H9 (cell line): Measurements from ENCODE around the gene IFNL3. TPM values are rescaled to one million over a fixed set of nuclear protein-coding genes. Genes with fewer than 3 reads are reported as not detected.
"Not testable (repeated sequence)": the region's sequence is repeated elsewhere in the genome, so short reads cannot be mapped to it uniquely, and the experiment has no call there.

Experiments
- DNase-seq: peaks from one replicate; pipeline ENCODE4 v3.0.0-alpha.2; 2017
- H2AFZ ChIP-seq: one replicate; pipeline ENCODE4 v1.6.1; 2013; ENCODE audit warnings: mild to moderate bottlenecking, low read length, control low read depth, moderate library complexity
- H2AK5ac ChIP-seq: 2 replicates; pipeline ENCODE4 v1.6.1; 2013; ENCODE audit warnings: low read length, control low read depth, mixed read lengths; ENCODE audit not compliant: insufficient read length
- H2BK120ac ChIP-seq: one replicate; pipeline ENCODE4 v1.6.1; 2013; ENCODE audit warnings: low read depth, mild to moderate bottlenecking, low read length, control low read depth, inconsistent platforms; ENCODE audit not compliant: poor library complexity, severe bottlenecking
- H2BK12ac ChIP-seq: 2 replicates; pipeline ENCODE4 v1.6.1; 2013; ENCODE audit warnings: low read length, control low read depth, mixed read lengths, low read depth; ENCODE audit not compliant: insufficient read length
- H2BK15ac ChIP-seq: 2 replicates; pipeline ENCODE4 v1.6.1; 2013; ENCODE audit warnings: low read depth, low read length, control low read depth
- H2BK20ac ChIP-seq: one replicate; pipeline ENCODE4 v1.6.1; 2013; ENCODE audit warnings: low read depth, mild to moderate bottlenecking, low read length, control low read depth, inconsistent platforms; ENCODE audit not compliant: poor library complexity, severe bottlenecking
- H2BK5ac ChIP-seq: 2 replicates; pipeline ENCODE4 v1.6.1; 2013; ENCODE audit warnings: low read length, control low read depth, mixed read lengths; ENCODE audit not compliant: insufficient read length
- H3K14ac ChIP-seq: 2 replicates; pipeline ENCODE4 v1.6.1; 2013; ENCODE audit warnings: low read length, control low read depth; ENCODE audit not compliant: insufficient read depth
- H3K18ac ChIP-seq: 2 replicates; pipeline ENCODE4 v1.6.1; 2013; ENCODE audit warnings: low read depth, mild to moderate bottlenecking, mixed read lengths, low read length, control low read depth; ENCODE audit not compliant: insufficient read length
- H3K23ac ChIP-seq: 2 replicates; pipeline ENCODE4 v1.6.1; 2013; ENCODE audit warnings: low read length, control low read depth, mixed read lengths, low read depth; ENCODE audit not compliant: insufficient read length
- H3K23me2 ChIP-seq: 2 replicates; pipeline ENCODE4 v1.6.1; 2013; ENCODE audit warnings: low read depth, mild to moderate bottlenecking, mixed read lengths, low read length, control low read depth; ENCODE audit not compliant: insufficient read length, poor library complexity, severe bottlenecking
- H3K27ac ChIP-seq: 2 replicates; pipeline ENCODE4 v1.5.1; 2013; ENCODE audit warnings: low read length, control low read depth, mixed read lengths, low read depth; ENCODE audit not compliant: insufficient read length
- H3K27me3 ChIP-seq: 2 replicates; pipeline ENCODE4 v1.6.1; 2013; ENCODE audit warnings: low read length, control low read depth, inconsistent platforms; ENCODE audit not compliant: insufficient read depth
- H3K4ac ChIP-seq: 2 replicates; pipeline ENCODE4 v1.6.1; 2013; ENCODE audit warnings: low read depth, mild to moderate bottlenecking, control low read depth, inconsistent platforms, low read length, moderate library complexity
- H3K4me1 ChIP-seq: 2 replicates; pipeline ENCODE4 v1.6.1; 2013; ENCODE audit warnings: low read length, control low read depth, inconsistent platforms; ENCODE audit not compliant: insufficient read depth
- H3K4me2 ChIP-seq: 2 replicates; pipeline ENCODE4 v1.6.1; 2013; ENCODE audit warnings: low read length, control low read depth, mixed read lengths; ENCODE audit not compliant: insufficient read length, insufficient read depth
- H3K56ac ChIP-seq: 2 replicates; pipeline ENCODE4 v1.6.1; 2013; ENCODE audit warnings: low read depth, mild to moderate bottlenecking, mixed read lengths, low read length, control low read depth; ENCODE audit not compliant: insufficient read length
- H3K79me1 ChIP-seq: 2 replicates; pipeline ENCODE4 v1.6.1; 2013; ENCODE audit warnings: low read depth, mild to moderate bottlenecking, moderate library complexity, low read length, control low read depth, inconsistent platforms; ENCODE audit not compliant: insufficient read depth, poor library complexity, severe bottlenecking
- H3K79me2 ChIP-seq: 2 replicates; pipeline ENCODE4 v1.6.1; 2013; ENCODE audit warnings: low read length, control low read depth, inconsistent platforms; ENCODE audit not compliant: insufficient read depth
- H3K9ac ChIP-seq: 2 replicates; pipeline ENCODE4 v1.6.1; 2013; ENCODE audit warnings: low read length, control low read depth, mixed read lengths; ENCODE audit not compliant: insufficient read length; ENCODE audit errors: extremely low read depth
- H3K9me3 ChIP-seq: one replicate; pipeline ENCODE4 v1.6.1; 2013; ENCODE audit warnings: low read depth, low read length, inconsistent platforms; ENCODE audit not compliant: control insufficient read depth
- H3T11ph ChIP-seq: one replicate; pipeline ENCODE4 v1.6.1; 2013; ENCODE audit warnings: mild to moderate bottlenecking, low read length, control low read depth, inconsistent platforms
- H4K20me1 ChIP-seq: one replicate; pipeline ENCODE4 v1.6.1; 2013; ENCODE audit not compliant: control insufficient read depth, insufficient read length, insufficient read depth
- H4K5ac ChIP-seq: 2 replicates; pipeline ENCODE4 v1.6.1; 2013; ENCODE audit warnings: low read depth, mild to moderate bottlenecking, mixed read lengths, low read length, control low read depth; ENCODE audit not compliant: insufficient read length
- H4K8ac ChIP-seq: replicated peaks from 2 replicates; pipeline ENCODE4 v1.6.1; 2013; ENCODE audit warnings: low read length, control low read depth, mixed read lengths, low read depth; ENCODE audit not compliant: insufficient read length
- H4K91ac ChIP-seq: 2 replicates; pipeline ENCODE4 v1.6.1; 2013; ENCODE audit warnings: low read depth, mild to moderate bottlenecking, moderate library complexity, mixed read lengths, low read length, control low read depth; ENCODE audit not compliant: insufficient read length
- H3K27ac Mint-ChIP-seq, 3 experiments: 2 replicates in 2 of 3; 3 replicates in 1 of 3; pipeline ENCODE4 v1.8.0; 2020 to 2021; ENCODE audit warnings: mixed read lengths in 3 of 3, mild to moderate bottlenecking in 1 of 3, moderate library complexity in 1 of 3
- H3K27me3 Mint-ChIP-seq: 2 replicates; pipeline ENCODE4 v1.8.0; 2021; ENCODE audit warnings: low read depth, mild to moderate bottlenecking, moderate library complexity, mixed read lengths
- H3K36me3 Mint-ChIP-seq, 3 experiments: 2 replicates in 2 of 3; 3 replicates in 1 of 3; pipeline ENCODE4 v1.8.0; 2020 to 2021; ENCODE audit warnings: low read depth in 3 of 3, mixed read lengths in 3 of 3; ENCODE audit not compliant: insufficient read depth in 1 of 3
- H3K4me1 Mint-ChIP-seq, 2 experiments: 2 replicates each; pipeline ENCODE4 v1.8.0; 2020; ENCODE audit warnings: mixed read lengths in 2 of 2
- H3K4me3 Mint-ChIP-seq, 2 experiments: 2 replicates in 1 of 2; 3 replicates in 1 of 2; pipeline ENCODE4 v1.8.0; 2020 to 2021; ENCODE audit warnings: mild to moderate bottlenecking in 2 of 2, mixed read lengths in 2 of 2, moderate library complexity in 1 of 2
- H3K9me3 Mint-ChIP-seq, 2 experiments: 2 replicates in 1 of 2; 3 replicates in 1 of 2; pipeline ENCODE4 v1.8.0; 2020; ENCODE audit warnings: mild to moderate bottlenecking in 2 of 2, mixed read lengths in 2 of 2, moderate library complexity in 1 of 2
- WGBS: extraction: QIAGEN DNeasy Blood & Tissue Kit; methylation state at CpG from one replicate; pipeline ENCODE4 v1.1.7; 2013; ENCODE audit warnings: missing lambda C conversion rate, low lambda C conversion rate, mixed read lengths; ENCODE audit not compliant: insufficient read length; ENCODE audit errors: extremely low coverage; 5-methylcytosine and 5-hydroxymethylcytosine counted together
- total RNA-seq: library from RNA; stranded (reverse); gene quantifications from 2 replicates; pipeline ENCODE4 v1.2.1, GENCODE V29; 2021

The IFNL3 gene
- total RNA-seq, 1 experiment from 2014 or later: not detected

DNA sequence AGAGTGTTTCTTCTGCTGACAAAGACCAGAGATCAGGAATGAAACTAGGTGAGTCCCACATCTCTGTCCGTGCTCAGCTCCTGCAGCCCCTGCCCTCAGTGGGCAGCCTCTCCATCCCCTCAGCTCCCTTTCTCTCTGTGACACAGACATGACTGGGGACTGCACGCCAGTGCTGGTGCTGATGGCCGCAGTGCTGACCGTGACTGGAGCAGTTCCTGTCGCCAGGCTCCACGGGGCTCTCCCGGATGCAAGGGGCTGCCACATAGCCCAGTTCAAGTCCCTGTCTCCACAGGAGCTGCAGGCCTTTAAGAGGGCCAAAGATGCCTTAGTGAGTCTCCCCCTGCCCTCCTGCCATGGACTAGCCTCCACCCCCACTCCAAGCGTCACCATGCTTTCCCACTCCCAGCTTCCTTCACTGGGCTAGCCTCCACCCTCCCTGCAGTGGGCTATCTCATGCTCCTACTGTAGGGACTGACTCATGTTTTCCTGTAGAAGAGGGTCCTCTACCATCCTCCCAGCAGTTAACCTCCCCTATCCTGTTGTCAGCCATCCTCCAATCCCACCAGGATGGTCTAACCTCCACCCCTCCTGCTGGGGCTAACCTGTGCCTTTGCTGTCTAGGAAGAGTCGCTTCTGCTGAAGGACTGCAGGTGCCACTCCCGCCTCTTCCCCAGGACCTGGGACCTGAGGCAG is 23.9 kb upstream of the IFNL3 start:
- not testable (repeated sequence) for H3K9me3 ChIP-seq, H3K79me2 ChIP-seq, H3K4me1 Mint-ChIP-seq, H2BK12ac ChIP-seq, H3K4me3 Mint-ChIP-seq, H2AK5ac ChIP-seq, H3K27ac ChIP-seq, H4K91ac ChIP-seq, H2BK20ac ChIP-seq, H3K23me2 ChIP-seq, H3T11ph ChIP-seq, H3K23ac ChIP-seq, H3K36me3 Mint-ChIP-seq, H3K56ac ChIP-seq, H3K27ac Mint-ChIP-seq, H3K79me1 ChIP-seq, H4K8ac ChIP-seq, DNase-seq, H3K4ac ChIP-seq, H3K4me1 ChIP-seq, H4K5ac ChIP-seq, H3K9ac ChIP-seq, H3K4me2 ChIP-seq, H3K14ac ChIP-seq, H3K9me3 Mint-ChIP-seq, H2BK120ac ChIP-seq, H2BK5ac ChIP-seq, H2BK15ac ChIP-seq, H3K18ac ChIP-seq, H4K20me1 ChIP-seq, H2AFZ ChIP-seq
- H3K27me3 ChIP-seq: peaks cover 24% of the 10 kb centered on the region
- WGBS: no CpG with 5 or more reads among the region's 10 CpGs
- H3K27me3 Mint-ChIP-seq: peaks cover 77% of the 10 kb centered on the region
